ENCODE results near the gene TYW1B. TPM values are rescaled to one million over a fixed set of nuclear protein-coding genes. Genes with fewer than 3 reads are reported as not detected.
A peak's percentile ranks its signal among the peaks of the same experiment; 100 is the strongest.
"Not testable (repeated sequence)": the region's sequence is repeated elsewhere in the genome, so short reads cannot be mapped to it uniquely, and the experiment has no call there.

TYW1B gene, protein sequence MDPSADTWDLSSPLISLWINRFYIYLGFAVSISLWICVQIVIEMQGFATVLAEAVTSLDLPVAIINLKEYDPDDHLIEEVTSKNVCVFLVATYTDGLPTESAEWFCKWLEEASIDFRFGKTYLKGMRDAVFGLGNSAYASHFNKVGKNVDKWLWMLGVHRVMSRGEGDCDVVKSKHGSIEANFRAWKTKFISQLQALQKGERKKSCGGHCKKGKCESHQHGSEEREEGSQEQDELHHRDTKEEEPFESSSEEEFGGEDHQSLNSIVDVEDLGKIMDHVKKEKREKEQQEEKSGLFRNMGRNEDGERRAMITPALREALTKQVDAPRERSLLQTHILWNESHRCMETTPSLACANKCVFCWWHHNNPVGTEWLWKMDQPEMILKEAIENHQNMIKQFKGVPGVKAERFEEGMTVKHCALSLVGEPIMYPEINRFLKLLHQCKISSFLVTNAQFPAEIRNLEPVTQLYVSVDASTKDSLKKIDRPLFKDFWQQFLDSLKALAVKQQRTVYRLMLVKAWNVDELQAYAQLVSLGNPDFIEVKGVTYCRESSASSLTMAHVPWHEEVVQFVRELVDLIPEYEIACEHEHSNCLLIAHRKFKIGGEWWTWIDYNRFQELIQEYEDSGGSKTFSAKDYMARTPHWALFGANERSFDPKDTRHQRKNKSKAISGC
- 1 to 10 TPM; 2.4 to 9.7 TPM for total RNA-seq
- 1 to 10 TPM; 3.3 to 8.0 (median 5.6) TPM for polyA plus RNA-seq (ENCODE audit: insufficient read length in 6 of 6)
- long read RNA-seq, donor 1, partial matches to known transcripts: 0 of 1 reads
- long read RNA-seq, donor 1, other reads (novel, unspliced or antisense): 0 of 1 reads
- long read RNA-seq, donor 2, partial matches to known transcripts: 0 of 2 reads
- long read RNA-seq, donor 2, other reads (novel, unspliced or antisense): 0 of 2 reads
- long read RNA-seq, donor 3, partial matches to known transcripts: 0 of 1 reads
- long read RNA-seq, donor 3, other reads (novel, unspliced or antisense): 0 of 1 reads
- long read RNA-seq, donor 4, partial matches to known transcripts: 6 of 6 reads
- long read RNA-seq, donor 4, other reads (novel, unspliced or antisense): 0 of 6 reads
- long read RNA-seq, donor 5: 0 reads
- long read RNA-seq, donor 6: 0 reads
- long read RNA-seq, donor 7: 0 reads
- long read RNA-seq, donor 8: 0 reads
- long read RNA-seq, donor 9: 0 reads
- long read RNA-seq, donor 10: 0 reads
- long read RNA-seq, donor 11: 0 reads
- long read RNA-seq, donor 12, partial matches to known transcripts: 26 of 40 reads
- long read RNA-seq, donor 12, other reads (novel, unspliced or antisense): 14 of 40 reads

- DNase-seq: peak; percentile 97 to 99 (median 98)
- peak within 1 kb of the TSS; percentile 93 to 97 for H3K27ac ChIP-seq
- H3K27me3 ChIP-seq; H3K9me3 ChIP-seq; intact Hi-C loops (cut with DNase I): not testable (repeated sequence)
- H3K4me1 ChIP-seq: peaks cover 4 to 32% of the 10 kb centered on the region in 2 donors
- peak; percentile 90 for ATAC-seq
- peaks cover 0 to 19% of the 10 kb centered on the region in 2 donors for H3K36me3 ChIP-seq
- H3K4me3 ChIP-seq: peak within 1 kb of the TSS; percentile 66 to 77
Observed at GRCh38 chr7:72827839-72828591, at the start of gene TYW1B. Gene TYW1B (minus strand): TSS chr7:72828200. CDS start chr7:72828075, 125 bp downstream.

DNA sequence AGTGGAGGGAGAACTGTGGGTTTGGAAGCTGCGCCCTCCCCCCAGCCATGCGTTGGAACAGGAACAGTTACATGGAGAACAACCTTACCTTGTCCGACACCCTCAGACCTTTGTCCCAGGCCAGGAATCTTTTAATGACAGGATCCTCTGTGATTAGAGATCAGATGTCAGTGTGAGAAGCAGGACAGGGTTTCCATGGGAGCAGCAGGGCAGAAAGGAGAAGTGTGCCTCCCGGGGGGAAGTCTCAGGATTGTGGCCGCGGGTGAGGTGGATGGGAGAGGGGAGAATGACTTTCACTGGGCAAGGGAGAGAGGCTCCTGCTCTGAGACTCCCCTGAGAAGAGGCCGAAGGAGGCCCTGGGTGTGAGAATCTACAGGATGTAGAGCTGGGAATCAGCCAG lies 39.6 kb upstream of the TYW1B start:
- ATAC-seq; H3K27ac ChIP-seq; H3K4me1 ChIP-seq; DNase-seq; H3K4me3 ChIP-seq; H3K9me3 ChIP-seq; H3K27me3 ChIP-seq; H3K36me3 ChIP-seq; intact Hi-C loops (cut with DNase I): not testable (repeated sequence)

DNA sequence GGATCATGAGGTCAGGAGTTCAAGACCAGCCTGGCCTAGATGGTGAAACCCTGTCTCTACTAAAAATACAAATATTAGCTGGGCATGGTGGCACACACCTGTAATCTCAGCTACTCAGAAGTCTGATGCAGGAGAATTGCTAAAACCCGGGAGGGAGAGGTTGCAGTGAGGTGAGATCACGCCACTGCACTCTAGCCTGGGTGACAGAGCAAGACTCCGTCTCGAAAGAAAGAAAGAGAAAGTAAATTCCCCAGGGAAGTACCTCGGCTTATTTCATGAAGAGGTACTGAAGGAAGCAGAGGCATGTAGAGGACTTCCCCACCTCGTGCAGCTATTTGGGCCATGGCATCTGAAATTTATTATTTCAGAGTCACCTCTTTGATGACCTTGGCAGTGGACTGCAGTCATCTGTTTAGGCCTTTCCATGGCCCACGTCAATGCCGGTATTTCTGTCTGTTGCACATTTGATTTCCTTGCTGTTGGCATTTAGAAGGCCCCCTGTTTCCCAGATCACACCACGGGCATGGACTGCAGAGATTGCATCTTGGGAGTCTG lies 30.9 kb upstream of the TYW1B start:
- H3K4me3 ChIP-seq; intact Hi-C loops (cut with DNase I); H3K27me3 ChIP-seq; DNase-seq; H3K4me1 ChIP-seq; H3K27ac ChIP-seq; H3K9me3 ChIP-seq; H3K36me3 ChIP-seq; ATAC-seq: not testable (repeated sequence)

DNA sequence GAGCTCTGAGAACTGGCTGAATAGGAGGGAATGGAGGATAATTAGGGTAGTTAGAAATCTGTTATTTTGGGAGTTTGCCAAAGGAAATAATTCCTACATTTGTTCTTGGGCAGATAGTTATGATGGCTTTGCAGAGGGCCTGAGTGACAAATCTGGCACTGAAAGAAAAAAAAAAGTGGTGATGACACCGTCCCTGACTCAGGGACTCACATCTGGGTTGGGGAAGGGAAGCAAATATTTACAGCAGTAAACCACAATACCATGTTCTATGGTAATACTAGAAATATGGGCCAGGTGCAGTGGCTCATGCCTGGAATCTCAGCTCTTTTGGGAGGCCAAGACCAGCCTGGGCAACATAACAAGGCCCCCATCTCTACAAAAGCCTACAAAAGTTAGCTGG lies 29.9 kb upstream of the TYW1B start:
- H3K9me3 ChIP-seq; H3K27me3 ChIP-seq; H3K36me3 ChIP-seq; ATAC-seq; DNase-seq; H3K4me1 ChIP-seq; intact Hi-C loops (cut with DNase I); H3K4me3 ChIP-seq; H3K27ac ChIP-seq: not testable (repeated sequence)

DNA sequence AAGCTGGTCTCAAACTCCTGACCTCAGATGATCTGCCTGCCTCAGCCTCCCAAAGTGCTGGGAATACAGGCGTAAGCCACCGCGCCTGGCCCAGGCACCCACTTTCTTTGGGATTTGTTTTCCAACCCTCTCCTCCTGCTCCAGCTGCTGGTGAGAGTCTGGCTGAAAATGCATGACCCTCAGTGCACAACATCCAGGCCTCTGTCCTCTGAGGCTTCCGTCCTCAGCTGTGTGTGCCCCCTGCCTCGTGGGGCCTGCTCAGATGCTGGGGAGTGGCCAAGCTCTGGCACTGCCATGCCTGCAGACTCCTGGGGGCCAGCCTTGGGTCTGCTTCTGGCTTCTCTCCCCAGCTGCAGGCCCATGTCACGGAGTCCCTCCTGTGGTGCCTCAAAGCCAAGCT lies 27.3 kb upstream of the TYW1B start:
- H3K9me3 ChIP-seq; H3K4me1 ChIP-seq; ATAC-seq; intact Hi-C loops (cut with DNase I); H3K27me3 ChIP-seq; H3K27ac ChIP-seq; DNase-seq; H3K4me3 ChIP-seq; H3K36me3 ChIP-seq: not testable (repeated sequence)

DNA sequence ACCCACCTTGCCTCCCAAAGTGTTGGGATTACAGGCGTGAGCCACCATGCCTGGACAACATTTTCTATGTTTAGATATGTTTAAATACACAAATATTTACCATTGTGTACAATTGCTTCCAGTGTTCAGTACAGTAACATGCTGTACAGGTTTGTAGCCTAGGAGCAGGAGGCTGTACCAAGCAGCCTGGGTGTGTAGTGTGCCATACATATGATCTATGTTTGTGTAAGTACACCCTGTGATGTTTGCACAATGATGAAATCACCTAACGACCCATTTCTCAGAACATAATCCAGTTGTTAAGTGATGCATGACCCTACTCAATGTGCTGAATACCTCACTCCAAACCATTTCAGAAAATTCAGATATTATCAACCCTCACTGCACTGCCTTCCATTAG lies 24.9 kb upstream of the TYW1B start:
- intact Hi-C loops (cut with DNase I); DNase-seq; H3K4me3 ChIP-seq; H3K27me3 ChIP-seq; H3K9me3 ChIP-seq; H3K4me1 ChIP-seq; H3K36me3 ChIP-seq; H3K27ac ChIP-seq; ATAC-seq: not testable (repeated sequence)

DNA sequence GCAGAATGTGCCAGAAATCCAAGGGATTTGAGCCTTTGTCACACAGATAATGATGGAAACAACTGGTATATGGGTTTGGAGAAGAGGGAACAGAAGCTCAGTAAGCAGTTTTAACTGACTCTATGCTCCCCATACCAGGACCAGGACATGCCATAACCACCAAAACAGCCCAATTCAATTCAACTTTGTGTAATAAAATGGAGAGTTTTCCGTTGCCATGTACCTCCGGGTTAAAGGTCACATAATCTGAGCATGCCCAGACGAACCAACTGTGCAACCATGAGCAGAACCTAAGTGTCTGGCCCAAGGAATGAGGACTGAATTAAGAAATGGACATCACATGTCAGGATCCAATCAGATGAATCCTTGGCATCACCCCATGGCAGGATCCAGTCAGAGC lies 22.7 kb upstream of the TYW1B start:
- H3K4me1 ChIP-seq; intact Hi-C loops (cut with DNase I); H3K27me3 ChIP-seq; H3K27ac ChIP-seq; H3K4me3 ChIP-seq; DNase-seq; H3K9me3 ChIP-seq; H3K36me3 ChIP-seq; ATAC-seq: not testable (repeated sequence)

DNA sequence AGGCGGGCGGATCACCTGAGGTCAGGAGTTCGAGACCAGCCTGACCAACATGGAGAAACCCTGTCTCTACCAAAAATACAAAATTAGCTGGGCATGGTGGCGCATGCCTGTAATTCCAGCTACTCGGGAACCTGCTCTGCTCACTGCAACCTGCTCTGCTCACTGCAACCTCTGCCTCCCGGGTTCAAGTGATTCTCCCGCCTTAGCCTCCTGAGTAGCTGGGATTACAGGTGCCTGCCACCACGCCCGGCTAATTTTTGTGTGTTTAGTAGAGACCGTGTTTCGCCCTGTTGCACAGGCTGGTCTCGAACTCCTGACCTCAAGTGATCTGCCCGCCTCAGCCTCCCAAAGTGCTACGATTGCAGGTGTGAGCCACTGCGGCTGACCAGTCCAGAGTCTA lies 16.1 kb upstream of the TYW1B start:
- H3K4me1 ChIP-seq; H3K27ac ChIP-seq; DNase-seq; H3K27me3 ChIP-seq; intact Hi-C loops (cut with DNase I); ATAC-seq; H3K36me3 ChIP-seq; H3K4me3 ChIP-seq: not testable (repeated sequence)
- H3K9me3 ChIP-seq: peaks cover 0 to 24% of the 10 kb centered on the region in 2 donors

GRCh38 chr7:72843166-72843565 lies 15.2 kb upstream of the TYW1B start:
- H3K27me3 ChIP-seq; ATAC-seq; DNase-seq; H3K27ac ChIP-seq; intact Hi-C loops (cut with DNase I); H3K4me1 ChIP-seq; H3K4me3 ChIP-seq: not testable (repeated sequence)
- Histone ChIP-seq H3K36me3 (peaks cover 0 to 12% of the 10 kb centered on the region in 2 donors), H3K9me3 (peaks cover 0 to 24% of the 10 kb centered on the region in 2 donors)

DNA sequence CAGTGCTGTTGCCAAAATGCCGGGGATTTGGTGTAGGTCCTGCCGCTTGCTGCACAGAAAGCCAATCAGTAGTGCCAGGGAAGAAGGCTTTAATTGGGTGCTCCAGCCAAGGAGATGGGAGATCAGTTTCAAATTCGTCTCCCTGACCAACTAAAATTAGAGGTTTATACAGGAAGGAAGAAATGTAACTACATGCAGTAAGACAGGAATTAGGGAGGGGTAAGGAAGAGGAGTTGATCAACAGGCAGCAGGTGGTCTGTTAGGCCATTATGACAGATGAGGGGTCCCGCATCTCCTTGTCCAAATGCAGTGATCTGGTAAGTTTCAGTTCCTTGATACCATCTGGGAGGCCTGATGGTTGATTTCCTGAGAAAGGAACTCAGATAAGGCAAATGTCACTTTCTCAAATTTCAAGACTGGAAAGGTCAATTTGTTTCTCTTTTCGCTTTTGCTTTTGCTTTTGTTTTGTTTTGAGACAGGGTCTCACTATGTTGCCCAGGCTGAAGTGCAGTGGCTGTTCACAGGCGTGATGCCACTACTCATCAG lies 13.0 kb upstream of the TYW1B start:
- H3K27ac ChIP-seq; intact Hi-C loops (cut with DNase I); H3K4me1 ChIP-seq; H3K27me3 ChIP-seq; H3K4me3 ChIP-seq; ATAC-seq; DNase-seq: not testable (repeated sequence)
- Histone ChIP-seq H3K9me3 (peaks cover 0 to 24% of the 10 kb centered on the region in 2 donors), H3K36me3 (peaks cover 0 to 32% of the 10 kb centered on the region in 2 donors)

- peaks cover 0 to 24% of the 10 kb centered on the region in 2 donors for H3K9me3 ChIP-seq
- intact Hi-C loops (cut with DNase I): not testable (repeated sequence)
Observed at GRCh38 chr7:72838315-72838714, 10.3 kb upstream of the TYW1B start.

More at GRCh38 chr7:72838315-72838714, 10.3 kb upstream of the TYW1B start:
- DNase-seq, H3K27ac ChIP-seq, H3K4me3 ChIP-seq, H3K4me1 ChIP-seq, H3K27me3 ChIP-seq, ATAC-seq: not testable (repeated sequence)
- H3K36me3 ChIP-seq: peaks cover 0 to 56% of the 10 kb centered on the region in 2 donors
